Measurements from ENCODE around the gene ILDR2. TPM values are rescaled to one million over a fixed set of nuclear protein-coding genes. Genes with fewer than 3 reads are reported as not detected.

ILDR2 gene
- total RNA-seq, 1 donor from 2014 or later = 7.8 TPM

- H2AFZ ChIP-seq (ENCODE audit: low read depth, low read length) = peak overlapping the region; percentile 6
- peaks cover 26% of the 10 kb centered on the region for H3K4me1 Mint-ChIP-seq (ENCODE audit: low read depth, unreplicated experiment)
- H3K9ac ChIP-seq (ENCODE audit: low read length) = peak overlapping the region; percentile 45
- H3K27me3 Mint-ChIP-seq (ENCODE audit: low read depth, unreplicated experiment) = peaks cover 13% of the 10 kb centered on the region
- H3K79me2 ChIP-seq (ENCODE audit: insufficient read depth, low read length) = no peaks in the 10 kb centered on the region
- peak overlapping the region; percentile 48 for H3K27ac ChIP-seq (ENCODE audit: low read depth, low read length)
- FAIRE-seq (peak; percentile 96), DNase-seq (ENCODE audit: low read depth) (peak; percentile 88)
- peaks cover 6% of the 10 kb centered on the region for H3K9me3 Mint-ChIP-seq (ENCODE audit: unreplicated experiment)
- H3K4me1 ChIP-seq (ENCODE audit: insufficient read depth, low read length) = peaks cover 15% of the 10 kb centered on the region
- H3K36me3 Mint-ChIP-seq (ENCODE audit: low read depth, unreplicated experiment) = peaks cover 3% of the 10 kb centered on the region
- no peaks in the 10 kb centered on the region for H3K9me3 ChIP-seq (ENCODE audit: insufficient read depth, low read depth, low read length)
- no peaks in the 10 kb centered on the region for H3K36me3 ChIP-seq (ENCODE audit: insufficient read depth, low read length)
- peak overlapping the region; percentile 30 for H3K4me3 ChIP-seq (ENCODE audit: insufficient read depth, low read depth, low read length)
- H3K4me3 Mint-ChIP-seq (ENCODE audit: unreplicated experiment) = peak overlapping the region; percentile 58
- H3K27ac Mint-ChIP-seq (ENCODE audit: unreplicated experiment) = peak overlapping the region; percentile 93
- peak overlapping the region; percentile 81 for H3K4me2 ChIP-seq (ENCODE audit: low read length)
- peaks cover 18% of the 10 kb centered on the region for H3K27me3 ChIP-seq (ENCODE audit: insufficient read depth, low read length)
- TF ChIP-seq CTCF (IDR thresholded peaks at IDR 0.05; ENCODE audit: insufficient read depth, low read depth, low read length) = no peak
- no peak for TF ChIP-seq EZH2 (IDR thresholded peaks at IDR 0.05; ENCODE audit: insufficient read depth, low read length)
- no peaks in the 10 kb centered on the region for H4K20me1 ChIP-seq (ENCODE audit: insufficient read depth, low read length)
Observed at GRCh38 chr1:166925810-166926478, 49.4 kb downstream of the ILDR2 start.

GRCh38 chr1:166924823-166925541 is 50.4 kb downstream of the ILDR2 start:
- Mint-ChIP-seq H3K9me3 (ENCODE audit: unreplicated experiment) (peaks cover 6% of the 10 kb centered on the region), H3K27ac (ENCODE audit: unreplicated experiment) (peak overlapping the region; percentile 93), H3K36me3 (ENCODE audit: low read depth, unreplicated experiment) (peaks cover 4% of the 10 kb centered on the region), H3K4me1 (ENCODE audit: low read depth, unreplicated experiment) (peaks cover 26% of the 10 kb centered on the region), H3K4me3 (ENCODE audit: unreplicated experiment) (no peak overlapping the region), H3K27me3 (ENCODE audit: low read depth, unreplicated experiment) (peaks cover 19% of the 10 kb centered on the region)
- peak overlapping the region; percentile 48 for H3K27ac ChIP-seq (ENCODE audit: low read depth, low read length)
- H3K4me1 ChIP-seq (ENCODE audit: insufficient read depth, low read length) = peaks cover 15% of the 10 kb centered on the region
- H2AFZ ChIP-seq (ENCODE audit: low read depth, low read length) = no peak overlapping the region
- peaks cover 16% of the 10 kb centered on the region for H3K27me3 ChIP-seq (ENCODE audit: insufficient read depth, low read length)
- no peaks in the 10 kb centered on the region for H4K20me1 ChIP-seq (ENCODE audit: insufficient read depth, low read length)
- H3K9me3 ChIP-seq (ENCODE audit: insufficient read depth, low read depth, low read length) = no peaks in the 10 kb centered on the region
- H3K4me2 ChIP-seq (ENCODE audit: low read length) = peak overlapping the region; percentile 81
- FAIRE-seq (no peak), DNase-seq (ENCODE audit: low read depth) (no peak)
- H3K9ac ChIP-seq (ENCODE audit: low read length) = peak overlapping the region; percentile 45
- no peaks in the 10 kb centered on the region for H3K36me3 ChIP-seq (ENCODE audit: insufficient read depth, low read length)
- TF ChIP-seq CTCF (IDR thresholded peaks at IDR 0.05; ENCODE audit: insufficient read depth, low read depth, low read length) (no peak), EZH2 (IDR thresholded peaks at IDR 0.05; ENCODE audit: insufficient read depth, low read length) (no peak)
- no peaks in the 10 kb centered on the region for H3K79me2 ChIP-seq (ENCODE audit: insufficient read depth, low read length)
- peak overlapping the region; percentile 30 for H3K4me3 ChIP-seq (ENCODE audit: insufficient read depth, low read depth, low read length)
